Spinal cord (tissue), 10 donors: ENCODE measurements around the gene BLCAP. TPM values are rescaled to one million over a fixed set of nuclear protein-coding genes. Genes with fewer than 3 reads are reported as not detected.
"Not testable (repeated sequence)": the region's sequence is repeated elsewhere in the genome, so short reads cannot be mapped to it uniquely, and the experiment has no call there.

Experiments used
- DNase-seq, 6 donors: peaks; one replicate each; pipeline versions ENCODE4 v3.0.0 to v3.0.0-alpha.2; 2013 to 2015; ENCODE audit warnings: low spot score in 6 of 6, low read depth in 4 of 6
- H3K27ac ChIP-seq: one replicate; pipeline ENCODE4 v1.5.1; 2013; ENCODE audit warnings: low read depth, low read length, control low read depth
- H3K27me3 ChIP-seq: one replicate; pipeline ENCODE4 v1.6.1; 2013; ENCODE audit warnings: low read length; ENCODE audit not compliant: control insufficient read depth, insufficient read depth
- H3K36me3 ChIP-seq: one replicate; pipeline ENCODE4 v1.6.1; 2013; ENCODE audit warnings: low read length; ENCODE audit not compliant: control insufficient read depth, insufficient read depth
- H3K4me1 ChIP-seq: one replicate; pipeline ENCODE4 v1.6.1; 2013; ENCODE audit warnings: low read length; ENCODE audit not compliant: control insufficient read depth, insufficient read depth
- H3K4me3 ChIP-seq: one replicate; pipeline ENCODE4 v1.5.1; 2013; ENCODE audit warnings: low read depth, low read length, control low read depth
- H3K9me3 ChIP-seq: one replicate; pipeline ENCODE4 v1.6.1; 2013; ENCODE audit warnings: low read length; ENCODE audit not compliant: control insufficient read depth, insufficient read depth
- WGBS: methylation state at CpG from one replicate; pipeline ENCODE4 v1.1.5; 2013; ENCODE audit warnings: missing lambda C conversion rate; ENCODE audit not compliant: insufficient coverage; 5-methylcytosine and 5-hydroxymethylcytosine counted together
- polyA plus RNA-seq, 2 donors: library from polyadenylated mRNA; unstranded; fragments of 120-200 nt; gene quantifications; one replicate each; pipeline ENCODE4 v1.2.1, GENCODE V29; 2013; ENCODE audit not compliant: insufficient read length in 2 of 2
- total RNA-seq, 2 donors: library from RNA; depleted of rRNA in 1 of 2; stranded (reverse); fragments of 120-200 nt in 1 of 2; fragments of >200 nt in 1 of 2; gene quantifications; one replicate each; pipeline versions ENCODE4 v1.2.3 to v1.2.4, GENCODE V29; 2013 to 2014
- donor health status: healthy.

Gene BLCAP
- total and polyA plus RNA-seq, 4 donors, result 87.1 to 274 (median 196) TPM

GRCh38 chr20:37545516-37545915 lies 17.8 kb upstream of the BLCAP start:
- no CpG with 5 or more reads among the region's 1 CpG for WGBS
- DNase-seq, result no peak
- H3K27ac ChIP-seq, result no peak overlapping the region
- H3K36me3 ChIP-seq, result no peaks in the 10 kb centered on the region
- H3K4me3 ChIP-seq, result no peak overlapping the region
- H3K9me3 ChIP-seq, result no peaks in the 10 kb centered on the region
- H3K4me1 ChIP-seq, result peaks cover 3% of the 10 kb centered on the region
- H3K27me3 ChIP-seq, result no peaks in the 10 kb centered on the region

GRCh38 chr20:37544386-37544785 lies 16.7 kb upstream of the BLCAP start:
- 83% methylated on average over 2 of the region's 3 CpGs for WGBS

GRCh38 chr20:37543828-37544227 lies 16.2 kb upstream of the BLCAP start:
- Histone ChIP-seq H3K27ac (no peak overlapping the region), H3K4me3 (no peak overlapping the region), H3K27me3 (no peaks in the 10 kb centered on the region), H3K9me3 (no peaks in the 10 kb centered on the region), H3K4me1 (peaks cover 3% of the 10 kb centered on the region), H3K36me3 (no peaks in the 10 kb centered on the region)
- WGBS, result 16% methylated on average over 2 of the region's 3 CpGs
- DNase-seq, result peak in 2 of 6 donors; percentile 73 to 82

More at GRCh38 chr20:37544386-37544785, 16.7 kb upstream of the BLCAP start:
- Histone ChIP-seq H3K27ac (no peak overlapping the region), H3K36me3 (no peaks in the 10 kb centered on the region), H3K4me1 (peaks cover 3% of the 10 kb centered on the region), H3K27me3 (no peaks in the 10 kb centered on the region), H3K4me3 (no peak overlapping the region), H3K9me3 (no peaks in the 10 kb centered on the region)
- no peak for DNase-seq

DNA sequence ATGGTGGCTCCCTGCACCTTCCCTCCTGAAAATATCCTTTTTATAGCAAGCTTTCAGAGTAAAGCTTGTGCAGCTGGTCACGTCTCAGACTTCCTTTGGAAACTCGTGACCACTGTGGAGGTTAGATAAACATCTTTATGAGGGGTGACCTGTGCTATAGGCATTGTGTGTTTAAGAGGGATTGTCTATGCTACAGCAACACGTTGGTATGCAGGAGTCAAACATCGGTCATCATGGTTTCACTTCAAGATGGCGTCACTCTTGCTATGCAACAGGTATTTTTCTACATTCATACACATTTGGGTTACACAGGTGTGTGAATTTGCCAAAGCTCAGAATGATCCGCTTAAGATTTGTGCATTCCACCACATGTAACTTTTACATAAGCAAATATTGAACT lies 14.6 kb upstream of the BLCAP start:
- no peak overlapping the region for H3K27ac ChIP-seq
- DNase-seq, result no peak
- peaks cover 3% of the 10 kb centered on the region for H3K4me1 ChIP-seq
- H3K9me3 ChIP-seq, result no peaks in the 10 kb centered on the region
- no peaks in the 10 kb centered on the region for H3K27me3 ChIP-seq
- H3K36me3 ChIP-seq, result no peaks in the 10 kb centered on the region
- no peak overlapping the region for H3K4me3 ChIP-seq
- WGBS, result 70% methylated on average over 3 of the region's 6 CpGs

DNA sequence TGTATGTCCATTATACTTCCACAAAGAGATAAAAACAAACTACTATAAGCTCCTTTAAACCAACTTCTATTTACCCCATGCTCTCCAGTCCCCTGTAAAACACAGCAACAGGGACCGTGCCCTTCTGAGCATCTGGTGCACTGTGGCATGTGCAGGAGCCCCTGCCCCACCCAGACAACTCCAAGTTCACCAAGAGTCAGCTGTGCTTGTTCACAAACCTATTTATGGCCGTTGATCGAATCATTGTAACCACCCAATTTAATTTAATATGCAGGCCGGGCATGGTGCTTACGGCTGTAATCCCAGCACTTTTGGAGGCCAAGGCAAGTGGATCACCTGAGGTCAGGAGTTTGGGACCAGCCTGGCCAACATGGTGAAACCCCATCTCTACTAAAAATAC lies 13.7 kb upstream of the BLCAP start:
- Histone ChIP-seq H3K27ac (no peak overlapping the region), H3K9me3 (no peaks in the 10 kb centered on the region), H3K27me3 (no peaks in the 10 kb centered on the region), H3K4me3 (no peak overlapping the region), H3K4me1 (peaks cover 3% of the 10 kb centered on the region), H3K36me3 (no peaks in the 10 kb centered on the region)
- 95% methylated on average over 5 of the region's 5 CpGs for WGBS
- DNase-seq, result no peak

GRCh38 chr20:37540838-37541237 lies 13.2 kb upstream of the BLCAP start:
- not testable (repeated sequence) for H3K27me3 ChIP-seq, H3K4me1 ChIP-seq, DNase-seq, H3K9me3 ChIP-seq, H3K27ac ChIP-seq, H3K36me3 ChIP-seq, H3K4me3 ChIP-seq
- WGBS, result no CpG with 5 or more reads among the region's 1 CpG

DNA sequence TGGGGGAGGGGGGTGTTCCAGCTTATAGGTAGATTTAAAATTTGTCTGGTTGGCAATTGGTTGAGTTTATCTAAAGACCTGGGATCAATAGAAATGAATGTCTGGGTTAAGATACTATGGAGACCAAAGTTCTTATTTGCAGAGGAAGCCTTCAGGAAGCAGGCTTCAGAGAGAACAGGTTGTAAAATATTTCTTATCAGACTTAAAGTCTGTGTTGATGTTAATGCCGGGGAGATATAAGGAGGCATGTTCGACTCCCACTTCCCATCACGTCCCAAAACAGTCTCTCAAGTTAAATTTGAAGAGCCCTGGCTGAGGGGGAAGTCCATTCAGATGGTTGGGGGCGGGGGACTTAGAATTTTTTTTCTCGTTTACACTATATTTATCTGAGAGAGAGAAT lies 12.3 kb upstream of the BLCAP start:
- H3K4me1 ChIP-seq, result peaks cover 3% of the 10 kb centered on the region
- WGBS, result no CpG with 5 or more reads among the region's 5 CpGs
- no peaks in the 10 kb centered on the region for H3K27me3 ChIP-seq
- no peak overlapping the region for H3K4me3 ChIP-seq
- H3K36me3 ChIP-seq, result no peaks in the 10 kb centered on the region
- no peak for DNase-seq
- H3K9me3 ChIP-seq, result no peaks in the 10 kb centered on the region
- no peak overlapping the region for H3K27ac ChIP-seq

DNA sequence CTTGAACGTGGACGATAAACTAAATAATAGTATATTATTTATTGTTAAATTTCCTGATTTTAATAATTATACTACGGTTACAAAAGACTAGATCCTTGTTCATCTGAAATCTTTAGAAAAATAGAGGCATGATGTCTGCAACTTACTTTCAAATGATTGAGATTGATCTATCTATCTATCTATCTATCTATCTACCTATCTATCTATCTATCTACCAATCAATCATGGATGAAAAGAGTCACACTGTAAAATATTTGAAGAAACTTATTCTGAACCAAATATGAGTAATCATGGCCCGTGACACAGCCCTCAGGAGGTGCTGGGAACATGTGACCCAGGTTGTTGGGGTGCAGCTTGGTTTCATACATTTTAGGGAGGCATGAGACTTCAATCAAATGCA lies 11.7 kb upstream of the BLCAP start:
- DNase-seq, result no peak
- WGBS, result no CpG with 5 or more reads among the region's 4 CpGs
- Histone ChIP-seq H3K9me3 (no peaks in the 10 kb centered on the region), H3K27ac (no peak overlapping the region), H3K36me3 (no peaks in the 10 kb centered on the region), H3K4me3 (no peak overlapping the region), H3K27me3 (no peaks in the 10 kb centered on the region), H3K4me1 (peaks cover 3% of the 10 kb centered on the region)

- 93% methylated on average over 4 of the region's 5 CpGs for WGBS
- no peak for DNase-seq
- Histone ChIP-seq H3K36me3 (no peaks in the 10 kb centered on the region), H3K9me3 (no peaks in the 10 kb centered on the region), H3K4me1 (peaks cover 3% of the 10 kb centered on the region), H3K4me3 (no peak overlapping the region), H3K27me3 (no peaks in the 10 kb centered on the region), H3K27ac (no peak overlapping the region)
These were observed 10.3 kb upstream of the BLCAP start for GRCh38 chr20:37538003-37538402.

DNA sequence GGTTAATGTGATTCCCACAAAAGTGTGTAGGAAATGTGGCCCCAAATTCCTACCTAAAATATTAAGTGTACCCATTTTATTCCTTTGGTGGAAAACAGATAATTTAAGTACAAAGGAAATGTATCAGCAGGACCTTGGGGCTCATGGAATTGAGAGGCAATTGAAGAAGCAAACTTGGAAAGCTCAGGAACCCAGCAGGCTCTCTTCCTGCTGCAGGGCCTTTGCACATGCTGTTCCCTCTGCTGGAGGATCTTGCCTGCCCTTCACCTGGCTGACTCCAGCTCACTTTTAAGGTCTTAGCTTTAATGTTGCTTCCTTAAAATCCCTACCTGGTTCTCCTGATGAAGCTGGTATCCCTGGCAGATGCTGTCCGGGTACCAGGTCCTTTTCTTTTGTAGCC lies 9.8 kb upstream of the BLCAP start:
- no peaks in the 10 kb centered on the region for H3K9me3 ChIP-seq
- H3K36me3 ChIP-seq, result no peaks in the 10 kb centered on the region
- H3K27ac ChIP-seq, result no peak overlapping the region
- no peak for DNase-seq
- H3K27me3 ChIP-seq, result no peaks in the 10 kb centered on the region
- H3K4me1 ChIP-seq, result peaks cover 3% of the 10 kb centered on the region
- no peak overlapping the region for H3K4me3 ChIP-seq
- no CpG with 5 or more reads among the region's 1 CpG for WGBS
